ENCODE results near the gene EDN3. TPM values are rescaled to one million over a fixed set of nuclear protein-coding genes. Genes with fewer than 3 reads are reported as not detected.

Gene EDN3
- total RNA-seq, 1 experiment from 2014 or later, result not detected

DNA sequence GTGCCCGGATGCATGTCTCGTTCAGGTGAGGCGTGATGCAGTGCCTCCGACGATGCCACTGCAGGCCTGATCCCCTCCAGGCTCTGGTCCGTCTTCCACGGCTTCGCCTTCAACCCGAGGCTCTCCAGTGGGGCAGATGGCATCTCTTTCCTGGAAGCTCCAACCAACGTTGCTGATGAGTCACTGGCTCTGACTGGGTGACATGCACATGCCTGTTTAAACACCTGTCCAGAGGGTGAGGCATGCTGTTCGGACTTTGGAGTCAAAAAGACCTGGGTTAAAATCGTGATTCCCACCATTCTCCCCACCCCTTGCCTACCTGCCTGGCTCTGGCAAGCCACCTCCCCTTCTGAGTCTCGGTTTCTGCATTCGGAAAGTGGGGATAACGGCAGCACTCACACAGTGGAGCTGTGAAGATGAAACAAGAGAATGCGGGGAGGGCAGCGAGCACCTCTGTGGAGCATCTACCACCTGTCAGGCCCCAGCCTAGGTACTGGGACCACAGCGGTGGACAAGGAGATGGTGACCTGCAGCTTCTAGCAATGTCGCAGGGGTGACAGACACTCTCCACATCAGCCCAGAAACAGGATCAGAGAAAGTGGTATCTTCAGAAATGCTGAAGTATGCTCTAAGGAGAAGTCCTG, 8.5 kb upstream of the EDN3 start (continued):
- TF ChIP-seq EGR1 (IDR thresholded peaks at IDR 0.05; ENCODE audit: low read depth) (no peak), SRF (IDR thresholded peaks at IDR 0.05; ENCODE audit: low read depth) (no peak), CEBPB (IDR thresholded peaks at IDR 0.05; ENCODE audit: low read depth) (no peak), TCF7L2 (IDR thresholded peaks at IDR 0.05; ENCODE audit: borderline replicate concordance, extremely low read depth, insufficient read depth, insufficient read length) (no peak)
- TF ChIP-seq, protein P1, sequence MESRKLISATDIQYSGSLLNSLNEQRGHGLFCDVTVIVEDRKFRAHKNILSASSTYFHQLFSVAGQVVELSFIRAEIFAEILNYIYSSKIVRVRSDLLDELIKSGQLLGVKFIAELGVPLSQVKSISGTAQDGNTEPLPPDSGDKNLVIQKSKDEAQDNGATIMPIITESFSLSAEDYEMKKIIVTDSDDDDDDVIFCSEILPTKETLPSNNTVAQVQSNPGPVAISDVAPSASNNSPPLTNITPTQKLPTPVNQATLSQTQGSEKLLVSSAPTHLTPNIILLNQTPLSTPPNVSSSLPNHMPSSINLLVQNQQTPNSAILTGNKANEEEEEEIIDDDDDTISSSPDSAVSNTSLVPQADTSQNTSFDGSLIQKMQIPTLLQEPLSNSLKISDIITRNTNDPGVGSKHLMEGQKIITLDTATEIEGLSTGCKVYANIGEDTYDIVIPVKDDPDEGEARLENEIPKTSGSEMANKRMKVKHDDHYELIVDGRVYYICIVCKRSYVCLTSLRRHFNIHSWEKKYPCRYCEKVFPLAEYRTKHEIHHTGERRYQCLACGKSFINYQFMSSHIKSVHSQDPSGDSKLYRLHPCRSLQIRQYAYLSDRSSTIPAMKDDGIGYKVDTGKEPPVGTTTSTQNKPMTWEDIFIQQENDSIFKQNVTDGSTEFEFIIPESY (IDR thresholded peaks at IDR 0.05; ENCODE audit: extremely low read depth, insufficient replicate concordance, low read length), result no peak

DNA sequence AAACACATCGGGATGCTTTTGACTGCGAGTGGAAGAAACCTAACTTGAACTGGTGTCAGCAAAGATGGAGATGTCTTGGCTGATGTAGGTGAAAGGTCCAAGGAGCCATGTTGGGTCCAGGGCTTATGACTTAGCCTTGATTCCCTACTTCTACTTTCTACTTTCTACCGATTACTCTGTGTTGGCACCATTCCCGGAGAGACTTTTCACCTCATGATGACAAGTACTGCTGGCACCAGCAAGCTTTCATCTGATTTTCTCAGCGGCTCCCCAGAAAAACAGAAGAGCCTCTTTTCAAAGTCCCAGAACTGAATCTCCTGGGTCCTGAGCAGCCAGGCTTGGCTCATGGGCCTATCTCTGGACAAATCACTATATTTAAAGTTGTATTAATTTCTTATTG, 4.9 kb upstream of the EDN3 start:
- no peak overlapping the region for H3K4me2 ChIP-seq (ENCODE audit: low read length)
- intact Hi-C loops (cut with micrococcal nuclease), result no loop called here

More for the DNA sequence above, 4.9 kb upstream of the EDN3 start:
- ATAC-seq (no peak), DNase-seq (ENCODE audit: low read depth, low spot score) (no peak)
- no peaks in the 10 kb centered on the region for H3K9me2 ChIP-seq (ENCODE audit: insufficient read depth)
- no peaks in the 10 kb centered on the region for H4K20me1 ChIP-seq (ENCODE audit: insufficient read depth)
- H3K79me2 ChIP-seq (ENCODE audit: insufficient read depth, low read length), result no peaks in the 10 kb centered on the region
- no TSS peak for BruUV-seq (replicated peaks)
- no peak overlapping the region for H2AFZ ChIP-seq (ENCODE audit: low read depth, low read length, poor library complexity, severe bottlenecking)
- RAD21 ChIA-PET (ENCODE audit: low non-redundant PET in 1 of 2, low total read pairs in 2 of 2, uncharacterized antibody in 2 of 2, unreplicated experiment in 2 of 2), result no interaction called here
- no peaks in the 10 kb centered on the region for H3K4me1 ChIP-seq (ENCODE audit: control insufficient read depth in 1 of 2, insufficient read depth in 2 of 2, low read length in 2 of 2)
- no peak overlapping the region for H3K4me3 ChIP-seq (replicated peaks in 1 of 2; ENCODE audit: low read depth in 1 of 2, low read length in 2 of 2)
- POLR2A ChIA-PET, result no interaction called here
- H3K27ac ChIP-seq (ENCODE audit: low read depth, low read length), result no peak overlapping the region
- no peaks in the 10 kb centered on the region for H3K9me3 ChIP-seq (ENCODE audit: control insufficient read depth in 1 of 2, insufficient read depth in 1 of 2, low read depth in 1 of 2, low read length in 2 of 2)
- no peak overlapping the region for H3K9ac ChIP-seq (ENCODE audit: low read length)
- H3K36me3 ChIP-seq (ENCODE audit: control insufficient read depth in 1 of 2, insufficient read depth in 2 of 2, low read length in 2 of 2), result no peaks in the 10 kb centered on the region
- CTCF ChIA-PET, result no interaction called here
- no peak for TF ChIP-seq EZH2 (IDR thresholded peaks at IDR 0.05)
- TF ChIP-seq, protein P2, sequence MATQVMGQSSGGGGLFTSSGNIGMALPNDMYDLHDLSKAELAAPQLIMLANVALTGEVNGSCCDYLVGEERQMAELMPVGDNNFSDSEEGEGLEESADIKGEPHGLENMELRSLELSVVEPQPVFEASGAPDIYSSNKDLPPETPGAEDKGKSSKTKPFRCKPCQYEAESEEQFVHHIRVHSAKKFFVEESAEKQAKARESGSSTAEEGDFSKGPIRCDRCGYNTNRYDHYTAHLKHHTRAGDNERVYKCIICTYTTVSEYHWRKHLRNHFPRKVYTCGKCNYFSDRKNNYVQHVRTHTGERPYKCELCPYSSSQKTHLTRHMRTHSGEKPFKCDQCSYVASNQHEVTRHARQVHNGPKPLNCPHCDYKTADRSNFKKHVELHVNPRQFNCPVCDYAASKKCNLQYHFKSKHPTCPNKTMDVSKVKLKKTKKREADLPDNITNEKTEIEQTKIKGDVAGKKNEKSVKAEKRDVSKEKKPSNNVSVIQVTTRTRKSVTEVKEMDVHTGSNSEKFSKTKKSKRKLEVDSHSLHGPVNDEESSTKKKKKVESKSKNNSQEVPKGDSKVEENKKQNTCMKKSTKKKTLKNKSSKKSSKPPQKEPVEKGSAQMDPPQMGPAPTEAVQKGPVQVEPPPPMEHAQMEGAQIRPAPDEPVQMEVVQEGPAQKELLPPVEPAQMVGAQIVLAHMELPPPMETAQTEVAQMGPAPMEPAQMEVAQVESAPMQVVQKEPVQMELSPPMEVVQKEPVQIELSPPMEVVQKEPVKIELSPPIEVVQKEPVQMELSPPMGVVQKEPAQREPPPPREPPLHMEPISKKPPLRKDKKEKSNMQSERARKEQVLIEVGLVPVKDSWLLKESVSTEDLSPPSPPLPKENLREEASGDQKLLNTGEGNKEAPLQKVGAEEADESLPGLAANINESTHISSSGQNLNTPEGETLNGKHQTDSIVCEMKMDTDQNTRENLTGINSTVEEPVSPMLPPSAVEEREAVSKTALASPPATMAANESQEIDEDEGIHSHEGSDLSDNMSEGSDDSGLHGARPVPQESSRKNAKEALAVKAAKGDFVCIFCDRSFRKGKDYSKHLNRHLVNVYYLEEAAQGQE (IDR thresholded peaks at IDR 0.05; ENCODE audit: low read depth), result no peak
- TF ChIP-seq EZH2phosphoT487 (IDR thresholded peaks at IDR 0.05; ENCODE audit: borderline replicate concordance), result no peak
- TF ChIP-seq POLR2AphosphoS5 (IDR thresholded peaks at IDR 0.05; ENCODE audit: low read depth, low read length), result no peak
- no peak for TF ChIP-seq FOSL1 (IDR thresholded peaks at IDR 0.05; ENCODE audit: low read depth)
- TF ChIP-seq, protein P3, sequence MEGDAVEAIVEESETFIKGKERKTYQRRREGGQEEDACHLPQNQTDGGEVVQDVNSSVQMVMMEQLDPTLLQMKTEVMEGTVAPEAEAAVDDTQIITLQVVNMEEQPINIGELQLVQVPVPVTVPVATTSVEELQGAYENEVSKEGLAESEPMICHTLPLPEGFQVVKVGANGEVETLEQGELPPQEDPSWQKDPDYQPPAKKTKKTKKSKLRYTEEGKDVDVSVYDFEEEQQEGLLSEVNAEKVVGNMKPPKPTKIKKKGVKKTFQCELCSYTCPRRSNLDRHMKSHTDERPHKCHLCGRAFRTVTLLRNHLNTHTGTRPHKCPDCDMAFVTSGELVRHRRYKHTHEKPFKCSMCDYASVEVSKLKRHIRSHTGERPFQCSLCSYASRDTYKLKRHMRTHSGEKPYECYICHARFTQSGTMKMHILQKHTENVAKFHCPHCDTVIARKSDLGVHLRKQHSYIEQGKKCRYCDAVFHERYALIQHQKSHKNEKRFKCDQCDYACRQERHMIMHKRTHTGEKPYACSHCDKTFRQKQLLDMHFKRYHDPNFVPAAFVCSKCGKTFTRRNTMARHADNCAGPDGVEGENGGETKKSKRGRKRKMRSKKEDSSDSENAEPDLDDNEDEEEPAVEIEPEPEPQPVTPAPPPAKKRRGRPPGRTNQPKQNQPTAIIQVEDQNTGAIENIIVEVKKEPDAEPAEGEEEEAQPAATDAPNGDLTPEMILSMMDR (IDR thresholded peaks at IDR 0.05 in 2 of 3, conservative IDR thresholded peaks at IDR 0.05 in 1 of 3; ENCODE audit: borderline replicate concordance in 1 of 3, insufficient read depth in 1 of 3, low read depth in 2 of 3, low read length in 2 of 3), result no peak
- no peak for TF ChIP-seq SP1 (IDR thresholded peaks at IDR 0.05; ENCODE audit: low read depth)
- TF ChIP-seq SRF (IDR thresholded peaks at IDR 0.05; ENCODE audit: low read depth), result no peak
- TF ChIP-seq POLR2A (IDR thresholded peaks at IDR 0.05; ENCODE audit: borderline replicate concordance, extremely low read depth, insufficient read depth, insufficient read length), result no peak
- TF ChIP-seq SIN3A (IDR thresholded peaks at IDR 0.05; ENCODE audit: low read depth), result no peak
- no peak for TF ChIP-seq ZNF274 (IDR thresholded peaks at IDR 0.05; ENCODE audit: low read depth, low read length)
- H3K27me3 ChIP-seq (ENCODE audit: insufficient read depth, low read length), result peaks cover 42% of the 10 kb centered on the region

Data from HCT116 (cell line).